Ovary (tissue), 9 donors: ENCODE measurements around the gene RETSAT. TPM values are rescaled to one million over a fixed set of nuclear protein-coding genes. Genes with fewer than 3 reads are reported as not detected.
"Not testable (repeated sequence)": the region's sequence is repeated elsewhere in the genome, so short reads cannot be mapped to it uniquely, and the experiment has no call there.

Experiments used
- DNase-seq, 5 donors: peaks; one replicate each; pipeline ENCODE4 v3.0.0-alpha.2; 2019 to 2020
- H3K27ac ChIP-seq, 2 donors: fragments of 200-600 bp; one replicate each; pipeline versions ENCODE4 v1.5.1 to v1.8.0; 2019 to 2022
- H3K27me3 ChIP-seq: fragments of 200-600 bp; one replicate; pipeline ENCODE4 v1.8.0; 2022
- H3K36me3 ChIP-seq: fragments of 200-600 bp; sonication (generic); one replicate; pipeline ENCODE4 v1.5.1; 2019
- H3K4me1 ChIP-seq: one replicate; pipeline ENCODE4 v1.8.1; 2013; ENCODE audit warnings: mild to moderate bottlenecking, moderate library complexity; ENCODE audit not compliant: insufficient read depth
- H3K4me3 ChIP-seq: fragments of 200-600 bp; sonication (generic); one replicate; pipeline ENCODE4 v1.5.1; 2017
- H3K9me3 ChIP-seq, 2 donors: fragments of 200-600 bp in 1 of 2; sonication (generic) in 1 of 2; one replicate each; pipeline versions ENCODE4 v1.5.1 to v1.8.1; 2013 to 2019; ENCODE audit warnings: mild to moderate bottlenecking in 1 of 2, moderate library complexity in 1 of 2
- EP300 ChIP-seq: sonication (generic); formaldehyde crosslinking; IDR thresholded peaks from one replicate; pipeline ENCODE4 v1.6.1; 2017; ENCODE audit warnings: antibody characterized with exemption
- POLR2A ChIP-seq: fragments of 450-650 bp; IDR thresholded peaks from one replicate; pipeline ENCODE4 v1.6.1; 2017; ENCODE audit warnings: antibody characterized with exemption, mild to moderate bottlenecking, moderate library complexity
- WGBS, 3 donors: extraction: QIAGEN DNeasy Blood & Tissue Kit in 1 of 3; methylation state at CpG; one replicate each; pipeline versions ENCODE4 v1.1.5 to v1.1.7; 2013 to 2017; 5-methylcytosine and 5-hydroxymethylcytosine counted together
- intact Hi-C, 4 donors: fragments of 100-400 bp; cut with DNase I; formaldehyde crosslinking; loops; one replicate each; pipeline versions ENCODE4 v1.11.0 to v1.15.1; 2022 to 2023
- polyA plus RNA-seq, 2 donors: library from polyadenylated mRNA; stranded (reverse); fragments of 200-250 nt in 1 of 2; fragments of 350-450 nt in 1 of 2; fragmentation: Illumina TruSeq in 1 of 2; extraction: RNeasy Lipid Tissue Mini Kit (QIAGEN cat#74804) in 1 of 2; gene quantifications; one replicate each; pipeline ENCODE4 v1.2.3, GENCODE V29; 2013 to 2014
- total RNA-seq, 7 donors: library from RNA; depleted of rRNA in 2 of 7; stranded (reverse); fragments of >200 nt in 2 of 7; fragmentation: NEBNext Ultra II Directional in 3 of 7; extraction: Animal tissue kit (Norgen Biotek cat#: 25700) in 3 of 7; gene quantifications; one replicate each; pipeline versions ENCODE4 v1.1.0 to v1.2.4, GENCODE V29; 2016 to 2023
- TF ChIP-seq, protein P1 (sequence below), 3 donors: fragments of 450-650 bp in 2 of 3; fragments of 200-600 bp in 1 of 3; IDR thresholded peaks; one replicate each; pipeline versions ENCODE4 v1.5.1 to v1.8.0; 2016 to 2022; ENCODE audit warnings: antibody characterized with exemption in 3 of 3, mild to moderate bottlenecking in 1 of 3
- donor health status: DM: no; HTN: no; CAD: no; lungs with moderate emphysema.
- donor health status: DM: no; HTN: no; CAD: no.
- donor health status: Bipolar disorder and iron deficiency.
- donor health status: DM: yes; HTN: yes; CAD: no.
- donor health status: DM: no; HTN: no; CAD: no.
- donor health status: DM: yes; HTN: yes; CAD: no.

The RETSAT gene
- total and polyA plus RNA-seq, 9 donors: 13.4 to 29.4 (median 24.8) TPM

DNA sequence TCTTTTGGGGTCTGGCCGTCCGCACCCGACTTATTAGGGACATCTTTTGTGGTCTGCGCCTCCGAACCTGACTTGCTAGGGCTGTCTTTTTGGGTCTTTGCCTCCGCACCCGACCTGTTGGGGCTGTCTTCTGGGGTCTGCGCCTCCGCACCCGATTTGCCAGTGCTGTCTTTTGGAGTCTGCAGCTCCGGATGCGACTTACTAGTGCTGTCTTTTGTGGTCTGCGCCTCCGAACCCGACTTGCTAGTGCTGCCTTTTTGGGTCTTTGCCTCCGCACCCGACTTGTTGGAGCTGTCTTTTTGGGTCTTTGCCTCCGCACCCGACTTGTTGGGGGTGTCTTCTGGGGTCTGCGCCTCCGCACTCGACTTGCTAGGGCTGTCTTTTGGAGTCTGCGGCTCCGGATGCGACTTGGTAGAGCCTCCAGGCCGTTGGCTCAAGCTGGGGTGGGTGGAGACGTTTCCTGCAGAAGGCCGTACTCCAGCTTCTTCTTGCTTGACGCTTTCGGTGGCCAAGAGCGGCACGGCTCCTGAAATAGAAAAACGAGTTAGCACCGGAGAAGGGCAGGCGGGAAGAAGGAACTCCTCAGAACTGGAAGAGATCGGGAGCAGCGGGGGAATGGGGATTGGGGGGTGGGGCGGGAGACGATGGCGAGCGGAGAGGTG, 27.0 kb downstream of the RETSAT start:
- Histone ChIP-seq H3K27me3 (no peaks in the 10 kb centered on the region), H3K27ac (peak overlapping the region; percentile 92 to 94), H3K9me3 (no peaks in the 10 kb centered on the region), H3K4me3 (peak overlapping the region; percentile 83), H3K4me1 (peaks cover 13% of the 10 kb centered on the region), H3K36me3 (no peaks in the 10 kb centered on the region)
- WGBS, 3 donors: 2 to 4% (median 3%) methylated on average over 41 of the region's 41 CpGs
- DNase-seq: peak in 4 of 5 donors; percentile 27 to 67 (median 54)
- intact Hi-C loops: loop anchor here in 1 of 4 donors (5.0 kb wide), 1 partner anchor 560 kb away; the partner anchor contains the start of gene ST3GAL5
- TF ChIP-seq EP300 (no peak), POLR2A (no peak)
- TF ChIP-seq, protein P1, sequence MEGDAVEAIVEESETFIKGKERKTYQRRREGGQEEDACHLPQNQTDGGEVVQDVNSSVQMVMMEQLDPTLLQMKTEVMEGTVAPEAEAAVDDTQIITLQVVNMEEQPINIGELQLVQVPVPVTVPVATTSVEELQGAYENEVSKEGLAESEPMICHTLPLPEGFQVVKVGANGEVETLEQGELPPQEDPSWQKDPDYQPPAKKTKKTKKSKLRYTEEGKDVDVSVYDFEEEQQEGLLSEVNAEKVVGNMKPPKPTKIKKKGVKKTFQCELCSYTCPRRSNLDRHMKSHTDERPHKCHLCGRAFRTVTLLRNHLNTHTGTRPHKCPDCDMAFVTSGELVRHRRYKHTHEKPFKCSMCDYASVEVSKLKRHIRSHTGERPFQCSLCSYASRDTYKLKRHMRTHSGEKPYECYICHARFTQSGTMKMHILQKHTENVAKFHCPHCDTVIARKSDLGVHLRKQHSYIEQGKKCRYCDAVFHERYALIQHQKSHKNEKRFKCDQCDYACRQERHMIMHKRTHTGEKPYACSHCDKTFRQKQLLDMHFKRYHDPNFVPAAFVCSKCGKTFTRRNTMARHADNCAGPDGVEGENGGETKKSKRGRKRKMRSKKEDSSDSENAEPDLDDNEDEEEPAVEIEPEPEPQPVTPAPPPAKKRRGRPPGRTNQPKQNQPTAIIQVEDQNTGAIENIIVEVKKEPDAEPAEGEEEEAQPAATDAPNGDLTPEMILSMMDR (IDR thresholded peaks at IDR 0.05): no peak

DNA sequence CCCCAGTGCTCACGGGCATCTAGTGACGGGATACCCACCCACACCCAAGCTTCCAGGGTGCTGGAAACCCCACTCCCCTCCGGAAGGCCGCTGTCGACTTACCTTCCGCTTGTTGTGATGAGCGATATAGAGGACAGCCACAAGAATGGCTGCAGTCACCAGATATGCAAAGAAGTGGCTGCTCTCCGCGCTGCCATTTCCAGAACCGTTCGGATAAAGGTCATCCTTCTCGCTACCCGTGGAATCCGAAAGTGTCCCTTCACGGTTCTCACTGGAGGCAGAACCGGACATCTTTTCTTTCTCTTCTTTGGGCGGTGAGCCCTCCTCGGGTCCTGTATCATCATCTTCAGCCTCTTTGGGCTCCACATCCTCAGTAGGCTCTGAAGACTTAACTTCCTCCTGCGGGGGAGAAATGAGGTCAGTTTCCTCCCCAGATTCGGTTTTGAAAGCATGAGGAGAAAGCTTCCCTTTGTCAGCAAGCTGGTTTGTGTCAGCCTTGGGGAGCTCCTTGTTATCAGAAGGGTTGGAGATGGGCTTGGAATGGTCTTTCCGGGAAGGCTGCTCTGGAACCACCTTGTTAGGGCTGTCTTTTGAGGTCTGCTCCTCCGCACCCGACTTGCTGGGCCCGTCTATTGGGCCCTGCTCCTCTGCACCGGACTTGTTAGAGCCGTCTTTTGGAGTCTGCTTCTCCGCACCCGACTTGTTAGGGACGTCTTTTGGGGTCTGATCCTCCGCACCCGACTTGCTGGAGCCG, 27.7 kb downstream of the RETSAT start:
- Histone ChIP-seq H3K27me3 (no peaks in the 10 kb centered on the region), H3K36me3 (no peaks in the 10 kb centered on the region), H3K4me1 (peaks cover 13% of the 10 kb centered on the region), H3K27ac (no peak overlapping the region), H3K4me3 (peak overlapping the region; percentile 83), H3K9me3 (no peaks in the 10 kb centered on the region)
- no peak for DNase-seq
- TF ChIP-seq POLR2A (no peak), EP300 (no peak)
- TF ChIP-seq, protein P1 (IDR thresholded peaks at IDR 0.05): no peak
- intact Hi-C loops: loop anchor here in 1 of 4 donors (5.0 kb wide), 1 partner anchor 561 kb away; the partner anchor contains the start of gene ST3GAL5
- WGBS, 3 donors: 5 to 15% (median 5%) methylated on average over 32 of the region's 32 CpGs

DNA sequence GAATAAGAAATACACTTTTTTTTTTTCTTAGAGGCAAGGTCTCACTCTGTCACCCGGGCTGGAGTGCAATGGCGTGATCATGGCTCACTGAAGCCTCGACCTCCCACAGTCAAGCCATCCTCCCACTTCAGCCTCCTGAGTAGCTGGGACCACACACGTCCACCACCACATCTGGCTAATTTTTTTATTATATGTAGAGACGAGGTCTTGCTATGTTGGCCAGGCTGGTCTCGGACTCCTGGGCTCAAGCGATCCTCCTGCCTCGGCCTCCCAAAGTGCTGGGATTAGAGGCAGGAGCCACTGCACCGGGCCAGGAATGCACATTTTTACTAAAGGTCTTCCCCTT, 28.9 kb downstream of the RETSAT start:
- Histone ChIP-seq H3K4me3 (peak overlapping the region; percentile 83), H3K4me1 (peaks cover 13% of the 10 kb centered on the region), H3K9me3 (no peaks in the 10 kb centered on the region), H3K27ac (no peak overlapping the region), H3K36me3 (no peaks in the 10 kb centered on the region), H3K27me3 (no peaks in the 10 kb centered on the region)
- no peak for TF ChIP-seq POLR2A
- TF ChIP-seq, protein P1 (IDR thresholded peaks at IDR 0.05): no peak
- no peak for TF ChIP-seq EP300
- DNase-seq: no peak
- intact Hi-C loops: loop anchor here in 1 of 4 donors (5.0 kb wide), 1 partner anchor 562 kb away; the partner anchor contains the start of gene ST3GAL5
- WGBS, 3 donors: 39 to 57% (median 52%) methylated on average over 9 of the region's 9 CpGs

DNA sequence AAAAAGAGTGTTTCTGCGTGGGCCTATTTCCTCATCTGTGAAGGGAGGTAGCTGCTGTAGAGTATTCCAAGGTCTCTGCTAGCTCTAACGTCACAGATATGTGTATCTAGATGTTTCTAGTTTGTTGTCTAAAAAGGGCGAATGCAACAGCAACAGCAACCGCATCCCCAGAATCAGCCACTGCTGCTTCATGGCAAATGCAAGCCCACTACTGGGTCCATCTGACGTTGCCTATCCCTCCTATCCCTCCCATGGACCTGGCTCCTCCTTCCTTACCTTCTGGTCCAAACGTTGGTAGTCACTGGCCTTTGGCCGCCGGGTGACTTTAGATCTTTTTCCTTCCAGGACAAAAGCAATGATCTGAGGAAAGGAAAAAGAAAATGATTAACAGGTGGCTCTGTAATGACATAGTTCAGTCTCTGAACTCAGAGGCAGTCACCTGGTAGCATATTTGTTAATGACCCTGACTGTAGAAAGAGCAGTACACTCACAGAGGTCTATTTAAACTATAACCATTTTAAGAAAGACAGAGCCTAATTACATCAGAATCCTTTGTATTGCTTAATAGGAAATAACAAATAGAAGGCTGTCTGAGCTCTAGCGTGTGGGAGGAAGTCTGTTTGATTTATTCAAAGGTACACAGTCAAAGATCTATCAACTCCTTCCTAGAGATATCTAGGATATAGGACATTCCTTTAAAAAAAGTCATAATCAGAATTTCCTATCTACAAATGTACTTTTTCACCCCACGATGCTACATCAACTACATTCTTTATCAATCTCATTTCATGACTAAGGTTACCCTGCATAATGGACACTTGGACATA, 29.5 kb downstream of the RETSAT start:
- Histone ChIP-seq H3K27ac (no peak overlapping the region), H3K27me3 (no peaks in the 10 kb centered on the region), H3K9me3 (no peaks in the 10 kb centered on the region), H3K4me1 (peaks cover 13% of the 10 kb centered on the region), H3K4me3 (no peak overlapping the region), H3K36me3 (no peaks in the 10 kb centered on the region)
- 43 to 50% (median 45%) methylated on average over 10 of the region's 10 CpGs for WGBS, 3 donors
- TF ChIP-seq, protein P1 (IDR thresholded peaks at IDR 0.05): no peak
- no peak for TF ChIP-seq EP300
- TF ChIP-seq POLR2A: no peak
- DNase-seq: no peak
- intact Hi-C loops: loop anchor here in 1 of 4 donors (5.0 kb wide), 1 partner anchor 562 kb away; the partner anchor contains the start of gene ST3GAL5

DNA sequence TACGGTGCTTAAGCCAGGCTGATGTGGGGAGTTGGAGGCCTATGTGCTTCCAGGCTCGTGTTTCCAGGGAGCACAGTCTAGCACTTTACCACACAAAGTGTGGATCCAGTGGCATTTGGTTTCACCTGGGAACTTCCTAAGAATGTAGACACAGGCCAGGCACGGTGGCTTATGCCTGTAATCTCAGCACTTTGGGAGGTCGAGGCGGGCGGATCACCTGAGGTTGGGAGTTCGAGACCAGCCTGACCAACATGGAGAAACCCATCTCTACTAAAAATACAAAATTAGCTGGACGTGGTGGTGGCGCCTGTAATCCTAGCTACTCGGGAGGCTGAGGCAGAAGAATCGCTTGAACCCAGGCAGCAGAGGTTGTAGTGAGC, 30.4 kb downstream of the RETSAT start:
- H3K27ac ChIP-seq, H3K4me3 ChIP-seq, H3K36me3 ChIP-seq, DNase-seq, H3K9me3 ChIP-seq, intact Hi-C loops, H3K27me3 ChIP-seq: not testable (repeated sequence)
- H3K4me1 ChIP-seq: peaks cover 13% of the 10 kb centered on the region
- WGBS, 3 donors: 88 to 89% (median 89%) methylated on average over 11 of the region's 11 CpGs
